WI38 (cell line): ENCODE data around the gene PPARA.

Experiments used
- H3K4me3 ChIP-seq: 2 replicates; pipeline ENCODE4 v1.5.1; 2011; ENCODE audit warnings: low read depth, mild to moderate bottlenecking, control low read depth, low read length
- CTCF ChIP-seq: IDR thresholded peaks from 2 replicates; pipeline ENCODE4 v1.5.1; 2012; ENCODE audit warnings: low read depth, mild to moderate bottlenecking, control low read depth, low read length

PPARA gene

GRCh38 chr22:46229701-46230100, 79.4 kb downstream of the PPARA start:
- H3K4me3 ChIP-seq, result no peak overlapping the region
- TF ChIP-seq CTCF, result no peak

- H3K4me3 ChIP-seq, result no peak overlapping the region
- no peak for TF ChIP-seq CTCF
These were observed 80.1 kb downstream of the PPARA start for GRCh38 chr22:46230262-46230901.

GRCh38 chr22:46233231-46233630, 82.9 kb downstream of the PPARA start:
- H3K4me3 ChIP-seq, result no peak overlapping the region
- no peak for TF ChIP-seq CTCF

GRCh38 chr22:46234969-46235368, 84.6 kb downstream of the PPARA start:
- no peak for TF ChIP-seq CTCF
- H3K4me3 ChIP-seq, result no peak overlapping the region

- H3K4me3 ChIP-seq, result no peak overlapping the region
- TF ChIP-seq CTCF, result no peak
These were observed 87.3 kb downstream of the PPARA start for GRCh38 chr22:46237453-46238124.

GRCh38 chr22:46238541-46238940, 88.2 kb downstream of the PPARA start:
- no peak overlapping the region for H3K4me3 ChIP-seq
- no peak for TF ChIP-seq CTCF

GRCh38 chr22:46239261-46240048, 89.1 kb downstream of the PPARA start:
- H3K4me3 ChIP-seq, result no peak overlapping the region
- TF ChIP-seq CTCF, result no peak
